Measurements from ENCODE around the gene BEND6.

Gene BEND6

DNA sequence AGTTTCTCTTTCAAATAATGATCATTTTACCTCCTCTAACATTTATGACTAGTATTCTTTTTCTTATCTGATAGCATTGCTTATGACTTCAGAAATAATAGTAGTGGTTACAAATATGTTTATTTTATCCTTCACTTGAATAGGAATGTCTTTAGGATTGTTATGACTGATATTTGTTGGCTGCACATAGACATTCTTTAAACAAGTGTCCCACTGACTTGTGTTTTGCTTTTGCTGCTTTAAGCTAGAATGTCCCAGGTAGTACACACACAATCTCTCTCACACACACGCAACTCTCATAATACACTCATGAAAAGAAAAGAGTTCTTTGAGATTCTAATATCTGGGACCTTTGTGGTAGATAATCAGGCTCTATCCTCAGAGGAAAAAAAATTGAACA lies 113.2 kb downstream of the BEND6 start:
- no peak for DNase-seq (ENCODE audit: extremely low spot score)
- TF ChIP-seq FOXK2 (IDR thresholded peaks at IDR 0.05) = no peak
- no peak for TF ChIP-seq L3MBTL2 (conservative IDR thresholded peaks at IDR 0.05)
- no peak for TF ChIP-seq NFRKB (IDR thresholded peaks at IDR 0.05)
- TF ChIP-seq ZNF384 (IDR thresholded peaks at IDR 0.05) = no peak
- TF ChIP-seq, protein P1, sequence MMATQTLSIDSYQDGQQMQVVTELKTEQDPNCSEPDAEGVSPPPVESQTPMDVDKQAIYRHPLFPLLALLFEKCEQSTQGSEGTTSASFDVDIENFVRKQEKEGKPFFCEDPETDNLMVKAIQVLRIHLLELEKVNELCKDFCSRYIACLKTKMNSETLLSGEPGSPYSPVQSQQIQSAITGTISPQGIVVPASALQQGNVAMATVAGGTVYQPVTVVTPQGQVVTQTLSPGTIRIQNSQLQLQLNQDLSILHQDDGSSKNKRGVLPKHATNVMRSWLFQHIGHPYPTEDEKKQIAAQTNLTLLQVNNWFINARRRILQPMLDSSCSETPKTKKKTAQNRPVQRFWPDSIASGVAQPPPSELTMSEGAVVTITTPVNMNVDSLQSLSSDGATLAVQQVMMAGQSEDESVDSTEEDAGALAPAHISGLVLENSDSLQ (IDR thresholded peaks at IDR 0.05) = no peak
- TF ChIP-seq CTBP1 (IDR thresholded peaks at IDR 0.05; ENCODE audit: borderline replicate concordance) = no peak
- no peak for TF ChIP-seq FOXA1 (IDR thresholded peaks at IDR 0.05)
- no peak for TF ChIP-seq TARDBP (IDR thresholded peaks at IDR 0.05)
- TF ChIP-seq ARNT (IDR thresholded peaks at IDR 0.05) = no peak
- no peak for TF ChIP-seq BHLHE40 (IDR thresholded peaks at IDR 0.05; ENCODE audit: borderline replicate concordance)
- no peak for TF ChIP-seq SP1 (IDR thresholded peaks at IDR 0.05)
- no peak for TF ChIP-seq HDGF (IDR thresholded peaks at IDR 0.05; ENCODE audit: borderline replicate concordance)
- TF ChIP-seq ELF4 (IDR thresholded peaks at IDR 0.05) = no peak
- TF ChIP-seq SUZ12 (IDR thresholded peaks at IDR 0.05) = no peak
- TF ChIP-seq FOXM1 (IDR thresholded peaks at IDR 0.05; ENCODE audit: borderline replicate concordance) = no peak
- TF ChIP-seq LEF1 (IDR thresholded peaks at IDR 0.05; ENCODE audit: borderline replicate concordance) = no peak
- CTCF ChIA-PET = no interaction called here
- POLR2A ChIA-PET = no interaction called here

DNA sequence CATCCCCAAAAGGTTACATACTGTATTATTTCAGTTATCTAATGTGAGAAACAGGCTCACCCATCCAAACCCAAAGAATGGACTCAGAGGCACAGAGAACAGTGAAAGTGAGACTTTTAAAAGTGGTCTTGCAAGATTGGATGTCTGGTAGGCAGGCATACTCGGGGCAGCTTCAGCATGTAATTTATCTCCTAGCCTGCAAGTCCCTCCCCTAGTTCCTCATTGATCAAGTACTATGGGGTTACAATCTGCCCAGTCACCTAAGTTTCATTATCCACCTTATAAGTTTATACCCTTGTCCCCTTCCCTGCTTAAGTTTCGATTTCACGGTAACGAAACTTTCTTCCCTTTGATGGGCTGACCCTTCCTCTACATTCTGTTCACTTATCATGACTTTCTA lies 114.3 kb downstream of the BEND6 start:
- POLR2A ChIA-PET = no interaction called here
- no peak for TF ChIP-seq FOXK2 (IDR thresholded peaks at IDR 0.05)
- TF ChIP-seq, protein P1 (IDR thresholded peaks at IDR 0.05) = peak; percentile 43; the same call in 1 of the 2 replicates
- CTCF ChIA-PET = no interaction called here
- DNase-seq (ENCODE audit: extremely low spot score) = no peak

DNA sequence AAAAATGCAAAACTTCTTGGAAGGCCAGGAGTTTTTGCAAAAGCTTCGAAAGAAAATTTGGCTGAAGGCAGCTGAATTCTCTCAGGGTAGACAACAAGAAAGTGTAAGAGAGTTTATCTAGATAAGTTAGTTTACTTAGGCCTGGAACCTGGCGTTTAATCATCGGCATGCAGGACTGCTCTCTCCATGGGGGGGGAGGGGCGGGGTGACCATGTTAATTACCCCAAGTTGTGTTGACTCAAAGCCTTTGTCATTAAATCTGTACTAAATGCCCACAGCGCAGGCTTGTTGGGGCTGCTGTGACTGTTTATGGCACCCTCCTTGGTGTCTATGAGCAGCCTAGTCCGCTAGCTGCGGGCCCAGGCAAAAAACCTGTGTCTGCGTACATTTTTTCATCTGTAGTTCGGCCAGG lies 115.0 kb downstream of the BEND6 start:
- POLR2A ChIA-PET = interaction anchor here (1.1 kb wide), 1 partner anchor 24 kb away, joined by 4 read pairs; the partner anchor contains the start of gene KIAA1586
- CTCF ChIA-PET = no interaction called here
- no peak for TF ChIP-seq CTBP1 (IDR thresholded peaks at IDR 0.05; ENCODE audit: borderline replicate concordance)
- no peak for TF ChIP-seq L3MBTL2 (conservative IDR thresholded peaks at IDR 0.05)
- TF ChIP-seq ARNT (IDR thresholded peaks at IDR 0.05) = no peak
- no peak for TF ChIP-seq FOXM1 (IDR thresholded peaks at IDR 0.05; ENCODE audit: borderline replicate concordance)
- TF ChIP-seq LEF1 (IDR thresholded peaks at IDR 0.05; ENCODE audit: borderline replicate concordance) = no peak
- TF ChIP-seq FOXK2 (IDR thresholded peaks at IDR 0.05) = no peak
- TF ChIP-seq NFRKB (IDR thresholded peaks at IDR 0.05) = no peak
- no peak for TF ChIP-seq SUZ12 (IDR thresholded peaks at IDR 0.05)
- TF ChIP-seq FOXA1 (IDR thresholded peaks at IDR 0.05) = no peak
- TF ChIP-seq HDGF (IDR thresholded peaks at IDR 0.05; ENCODE audit: borderline replicate concordance) = no peak
- TF ChIP-seq BHLHE40 (IDR thresholded peaks at IDR 0.05; ENCODE audit: borderline replicate concordance) = no peak
- TF ChIP-seq, protein P1 (IDR thresholded peaks at IDR 0.05) = no peak
- no peak for DNase-seq (ENCODE audit: extremely low spot score)

DNA sequence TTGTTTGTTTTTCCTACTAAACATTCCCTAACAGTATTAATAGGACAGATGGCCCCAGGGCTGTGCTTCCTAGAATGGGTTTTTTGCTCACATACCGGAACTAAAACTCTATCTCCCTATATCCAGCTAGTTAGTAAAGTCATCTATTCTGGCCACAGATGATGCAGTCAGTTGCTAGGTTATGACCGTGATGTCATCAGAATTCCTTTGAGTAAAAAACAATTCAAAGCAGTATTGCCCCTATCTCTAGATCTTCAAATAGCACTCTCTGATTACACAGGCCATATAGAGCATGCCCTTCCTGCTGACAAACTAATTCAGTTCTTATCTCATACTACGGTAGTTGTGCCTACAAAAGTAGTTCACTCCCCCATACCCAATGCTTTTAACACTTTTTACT lies 117.2 kb downstream of the BEND6 start:
- ChIA-PET CTCF (no interaction called here), POLR2A (interaction anchor here (1.1 kb wide), 1 partner anchor 11 kb away, joined by 3 read pairs; no protein-coding TSS in a partner anchor)
- DNase-seq (ENCODE audit: extremely low spot score) = no peak
- TF ChIP-seq NFRKB (IDR thresholded peaks at IDR 0.05) = no peak
- no peak for TF ChIP-seq TARDBP (IDR thresholded peaks at IDR 0.05)
- TF ChIP-seq L3MBTL2 (conservative IDR thresholded peaks at IDR 0.05) = no peak
- TF ChIP-seq ZNF384 (IDR thresholded peaks at IDR 0.05) = no peak
- TF ChIP-seq SP1 (IDR thresholded peaks at IDR 0.05) = no peak
- no peak for TF ChIP-seq LEF1 (IDR thresholded peaks at IDR 0.05; ENCODE audit: borderline replicate concordance)
- no peak for TF ChIP-seq HDGF (IDR thresholded peaks at IDR 0.05; ENCODE audit: borderline replicate concordance)
- no peak for TF ChIP-seq SUZ12 (IDR thresholded peaks at IDR 0.05)
- TF ChIP-seq FOXM1 (IDR thresholded peaks at IDR 0.05; ENCODE audit: borderline replicate concordance) = no peak
- TF ChIP-seq FOXA1 (IDR thresholded peaks at IDR 0.05) = no peak
- no peak for TF ChIP-seq ARNT (IDR thresholded peaks at IDR 0.05)
- TF ChIP-seq BHLHE40 (IDR thresholded peaks at IDR 0.05; ENCODE audit: borderline replicate concordance) = no peak
- no peak for TF ChIP-seq FOXK2 (IDR thresholded peaks at IDR 0.05)
- TF ChIP-seq ELF4 (IDR thresholded peaks at IDR 0.05) = no peak
- TF ChIP-seq CTBP1 (IDR thresholded peaks at IDR 0.05; ENCODE audit: borderline replicate concordance) = no peak
- TF ChIP-seq, protein P1 (IDR thresholded peaks at IDR 0.05) = no peak

DNA sequence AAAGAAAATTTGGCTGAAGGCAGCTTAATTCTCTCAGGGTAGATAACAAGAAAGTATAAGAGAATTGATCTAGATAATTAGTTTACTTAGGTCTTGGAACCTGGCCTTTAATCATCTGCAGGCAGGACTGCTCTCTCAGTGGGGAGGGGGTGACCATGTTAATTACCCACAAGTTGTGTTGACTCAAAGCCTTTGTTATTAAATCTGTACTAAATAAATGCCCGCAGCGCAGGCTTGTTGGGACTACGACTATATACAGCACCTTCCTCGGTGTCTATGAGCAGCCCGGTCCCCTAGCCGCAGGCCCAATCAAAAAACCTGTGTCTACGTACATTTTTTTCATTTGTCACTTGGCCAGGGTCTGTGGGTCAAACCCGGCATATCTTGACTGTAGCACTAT lies 119.5 kb downstream of the BEND6 start:
- DNase-seq (ENCODE audit: extremely low spot score) = no peak
- ChIA-PET POLR2A (no interaction called here), CTCF (interaction anchor here (0.7 kb wide), 1 partner anchor 14 kb away, joined by 4 read pairs; no protein-coding TSS in a partner anchor)
- no peak for TF ChIP-seq FOXK2 (IDR thresholded peaks at IDR 0.05)
- no peak for TF ChIP-seq SUZ12 (IDR thresholded peaks at IDR 0.05)
- TF ChIP-seq, protein P1 (IDR thresholded peaks at IDR 0.05) = no peak
- no peak for TF ChIP-seq L3MBTL2 (conservative IDR thresholded peaks at IDR 0.05)
- no peak for TF ChIP-seq CTBP1 (IDR thresholded peaks at IDR 0.05; ENCODE audit: borderline replicate concordance)
